GM18907 (cell line): Measurements from ENCODE around the gene RNF44.

ENCODE experiments used
- ATAC-seq: cut with Tn5 transposase; IDR thresholded peaks from one replicate; pipeline ENCODE4 v1.9.1; 2021; ENCODE audit warnings: mild to moderate bottlenecking, moderate library complexity; ENCODE audit not compliant: unreplicated experiment

The RNF44 gene

DNA sequence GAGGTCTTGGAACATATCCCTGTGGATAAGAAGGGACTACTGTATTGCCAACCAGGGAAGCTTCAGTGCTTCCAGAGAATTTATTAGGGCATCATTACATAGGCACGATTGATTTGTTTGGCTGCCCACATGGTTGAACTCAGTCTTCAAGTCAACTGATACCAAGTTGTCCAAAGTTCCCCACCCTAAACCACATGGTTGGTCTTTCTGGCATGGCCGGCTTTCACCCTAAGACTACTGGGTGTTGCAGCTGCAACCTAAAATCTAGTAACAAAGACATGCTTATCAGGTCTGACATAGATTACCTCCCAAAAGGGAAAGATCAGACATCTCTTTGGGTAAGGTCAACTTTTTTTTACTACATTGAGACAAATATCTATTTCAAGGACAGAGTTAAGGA is 52.0 kb downstream of the RNF44 start:
- no peak for ATAC-seq

DNA sequence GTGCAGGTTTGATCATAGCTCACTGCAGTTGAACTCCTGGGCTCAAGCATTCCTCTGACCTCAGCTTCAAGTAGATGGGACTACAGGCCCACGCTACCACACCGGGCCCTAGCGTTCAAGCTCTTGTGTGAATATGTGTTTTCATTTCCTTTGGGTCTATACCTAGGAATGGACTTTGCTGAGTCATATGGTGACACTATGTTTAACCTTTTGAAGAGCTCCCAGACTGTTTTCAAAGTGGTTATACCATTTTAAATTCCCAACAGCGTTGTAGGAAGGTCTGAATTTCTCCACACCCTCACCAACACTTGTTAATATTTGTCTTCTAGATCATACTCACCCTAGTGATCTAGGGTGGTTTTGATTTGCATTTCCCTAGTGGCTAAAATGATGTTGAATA is 55.5 kb downstream of the RNF44 start:
- no peak for ATAC-seq
